GM21526 (cell line): ENCODE measurements around the gene KRTAP12-4.
"Not testable (repeated sequence)": the region's sequence is repeated elsewhere in the genome, so short reads cannot be mapped to it uniquely, and the experiment has no call there.

Experiments used
- ATAC-seq: cut with Tn5 transposase; IDR thresholded peaks from one replicate; pipeline ENCODE4 v1.9.1; 2021; ENCODE audit warnings: moderate library complexity; ENCODE audit not compliant: unreplicated experiment, low FRiP score

The KRTAP12-4 gene

DNA sequence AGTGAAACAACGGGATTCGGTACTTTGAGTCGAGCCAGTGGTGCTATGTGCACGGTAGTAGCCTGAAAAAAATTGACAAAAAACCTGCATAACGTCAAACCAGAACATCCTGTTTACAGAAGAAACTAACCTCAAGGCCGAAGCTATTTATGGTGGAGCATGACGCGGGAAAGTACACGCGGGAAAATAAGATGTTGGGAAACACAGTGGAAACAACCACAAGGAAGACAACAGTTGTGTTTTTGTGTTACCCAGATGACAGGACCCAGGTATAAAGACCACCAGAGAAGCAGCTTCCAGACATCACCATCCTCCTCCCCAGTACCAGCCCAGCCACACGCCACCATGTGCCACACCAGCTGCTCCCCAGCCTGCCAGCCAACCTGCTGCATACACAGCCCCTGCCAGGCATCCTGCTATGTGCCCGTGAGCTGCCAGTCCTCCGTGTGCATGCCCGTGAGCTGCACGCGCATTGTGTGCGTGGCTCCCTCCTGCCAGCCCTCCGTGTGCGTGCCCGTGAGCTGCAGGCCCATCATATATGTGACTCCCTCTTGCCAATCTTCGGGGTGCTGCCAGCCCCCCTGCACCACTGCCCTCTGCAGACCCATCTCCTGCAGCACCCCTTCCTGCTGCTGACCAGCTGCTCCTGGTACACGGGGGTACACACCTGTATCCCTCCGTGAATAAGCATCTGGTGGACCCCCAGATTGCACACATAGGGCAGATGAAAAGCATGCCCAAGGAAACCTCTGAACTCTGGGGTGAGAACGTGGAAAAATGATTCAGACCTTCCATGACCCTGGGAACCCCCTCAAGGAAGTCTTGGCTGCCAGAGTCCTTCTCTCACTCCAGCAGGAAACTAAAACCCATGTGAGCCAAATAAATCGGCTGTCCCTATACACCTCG is 3.4 kb upstream of the KRTAP12-4 start, which contains the start of gene KRTAP12-3:
TSS of gene KRTAP12-3 (plus strand) at position 298 of the 906 bp plus-strand sequence. CDS start at position 346, 48 bp downstream.
- no peak for ATAC-seq

GRCh38 chr21:44656868-44657267 is 2.4 kb upstream of the KRTAP12-4 start:
- no peak for ATAC-seq

DNA sequence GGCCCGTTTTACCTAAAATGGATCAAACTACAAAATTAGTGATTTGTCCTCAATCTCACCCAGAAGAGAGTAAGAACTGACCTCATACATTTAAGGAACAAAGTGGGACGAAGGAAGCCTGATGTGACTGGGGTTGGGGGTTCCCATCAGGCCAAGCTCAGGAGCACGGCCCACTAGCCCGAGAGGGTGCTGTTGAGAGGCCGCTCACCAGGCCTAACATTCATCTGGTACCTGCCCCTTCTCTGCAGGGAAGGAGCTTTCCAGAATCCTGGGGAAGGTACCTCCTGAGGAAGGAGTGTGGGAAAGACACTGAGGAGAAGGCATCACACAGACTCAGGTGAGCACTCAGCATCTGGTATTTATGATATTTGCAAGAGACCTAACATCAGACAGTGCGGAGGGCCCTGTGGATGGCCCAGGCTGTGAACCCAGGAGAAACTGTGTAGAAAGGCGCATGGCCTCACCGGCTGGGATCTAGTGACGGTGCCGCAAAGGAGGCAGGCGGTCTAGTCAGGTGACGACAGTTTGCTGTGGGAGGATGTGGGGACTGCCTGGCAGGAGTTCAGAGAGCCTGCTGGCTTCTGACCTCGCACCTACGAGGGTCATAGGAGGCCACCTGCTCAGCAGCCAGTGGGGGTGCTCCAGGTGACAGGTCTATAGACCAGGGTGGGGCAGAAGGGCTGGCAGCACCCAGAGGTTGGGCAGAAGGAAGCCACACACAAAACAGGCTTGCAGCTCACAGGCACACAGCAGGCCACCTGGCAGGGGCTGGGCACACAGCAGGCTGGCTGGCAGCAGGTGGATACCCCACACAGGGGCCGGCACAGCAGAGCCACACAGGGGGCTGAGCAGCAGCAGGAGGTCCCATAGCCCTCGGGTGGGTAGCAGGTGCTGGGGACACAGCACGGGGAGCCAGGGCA is 543 bp downstream of the KRTAP12-4 start:
- no peak for ATAC-seq

DNA sequence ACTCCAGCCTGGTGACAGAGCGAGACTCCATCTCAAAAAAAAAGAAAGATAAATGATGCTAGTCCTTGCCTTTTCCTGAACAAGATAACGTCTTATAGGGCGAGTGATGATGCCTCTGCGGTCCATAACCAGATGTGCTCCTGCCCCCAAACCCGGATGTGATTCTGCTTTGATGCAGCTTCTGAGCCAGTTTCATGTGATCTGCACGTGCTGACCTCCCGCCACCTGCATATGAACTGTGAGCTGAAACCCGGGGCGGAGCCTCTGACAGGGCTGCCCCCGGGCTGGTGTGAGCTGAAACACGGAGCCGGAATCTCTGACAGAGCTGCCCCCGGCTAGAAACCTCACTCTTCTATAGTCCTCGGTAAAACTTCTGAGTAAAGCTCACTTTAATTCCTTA is 1.3 kb downstream of the KRTAP12-4 start:
- no peak for ATAC-seq

- no peak for ATAC-seq
These were observed 3.3 kb downstream of the KRTAP12-4 start for GRCh38 chr21:44650973-44651675.

- ATAC-seq = no peak
These were observed 4.0 kb downstream of the KRTAP12-4 start for GRCh38 chr21:44650265-44650972.

DNA sequence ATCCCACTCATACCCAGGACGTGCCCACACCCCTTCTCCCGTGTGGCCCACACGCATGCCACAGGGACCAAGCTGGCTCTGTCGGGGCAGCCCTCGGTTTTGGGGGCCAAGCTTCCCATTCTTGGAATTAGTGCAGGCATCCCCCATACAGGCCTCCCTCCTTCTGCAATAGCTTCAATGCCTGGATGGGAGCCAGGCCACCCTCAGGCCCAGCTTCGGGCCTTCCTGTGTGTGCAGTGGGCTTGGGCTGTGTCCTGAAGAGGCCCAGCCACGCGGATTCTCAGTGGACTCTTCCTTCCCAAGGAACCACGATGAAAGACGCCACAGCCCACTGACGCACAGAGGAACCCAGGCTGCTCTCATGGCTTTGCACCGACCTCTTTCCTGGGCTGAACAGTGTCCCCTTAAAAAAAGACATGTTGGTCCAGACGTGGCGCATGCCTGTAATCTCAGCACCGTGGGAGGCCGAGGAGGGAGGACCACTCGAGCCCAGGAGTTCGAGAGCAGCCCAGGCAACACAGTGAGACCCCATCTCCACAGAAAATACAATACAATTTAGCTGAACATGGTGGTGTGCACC is 4.8 kb downstream of the KRTAP12-4 start:
- no peak for ATAC-seq

GRCh38 chr21:44648557-44649311 is 5.7 kb downstream of the KRTAP12-4 start:
- no peak for ATAC-seq

- no peak for ATAC-seq
These were observed 7.3 kb downstream of the KRTAP12-4 start for GRCh38 chr21:44647222-44647552.

DNA sequence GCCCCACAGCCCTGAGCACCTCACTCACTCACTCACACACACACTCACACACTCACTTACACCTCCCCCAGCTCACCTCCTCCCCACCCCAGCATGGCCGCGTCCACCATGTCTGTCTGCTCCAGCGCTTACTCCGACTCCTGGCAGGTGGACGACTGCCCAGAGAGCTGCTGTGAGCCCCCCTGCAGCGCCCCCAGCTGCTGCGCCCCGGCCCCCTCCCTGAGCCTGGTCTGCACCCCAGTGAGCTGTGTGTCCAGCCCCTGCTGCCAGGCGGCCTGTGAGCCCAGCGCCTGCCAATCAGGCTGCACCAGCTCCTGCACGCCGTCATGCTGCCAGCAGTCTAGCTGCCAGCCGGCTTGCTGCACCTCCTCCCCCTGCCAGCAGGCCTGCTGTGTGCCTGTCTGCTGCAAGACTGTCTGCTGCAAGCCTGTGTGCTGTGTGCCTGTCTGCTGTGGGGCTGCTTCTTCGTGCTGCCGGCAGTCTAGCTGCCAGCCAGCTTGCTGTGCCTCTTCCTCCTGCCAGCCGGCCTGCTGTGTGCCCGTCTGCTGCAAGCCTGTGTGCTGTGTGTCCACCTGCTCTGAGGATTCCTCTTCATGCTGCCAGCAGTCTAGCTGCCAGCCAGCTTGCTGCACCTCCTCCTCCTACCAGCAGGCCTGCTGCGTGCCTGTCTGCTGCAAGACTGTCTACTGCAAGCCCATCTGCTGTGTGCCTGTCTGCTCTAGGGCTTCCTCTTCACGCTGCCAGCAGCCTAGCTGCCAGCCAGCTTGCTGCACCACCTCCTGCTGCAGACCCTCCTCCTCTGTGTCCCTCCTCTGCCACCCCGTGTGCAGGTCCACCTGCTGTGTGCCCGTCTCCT is 7.9 kb downstream of the KRTAP12-4 start, which contains the start of gene KRTAP10-11:
TSS of gene KRTAP10-11 (plus strand) at position 49 of the 856 bp plus-strand sequence. CDS start at position 94, 45 bp downstream.
- ATAC-seq = not testable (repeated sequence)

GRCh38 chr21:44644878-44645277 is 9.6 kb downstream of the KRTAP12-4 start:
- ATAC-seq = no peak

DNA sequence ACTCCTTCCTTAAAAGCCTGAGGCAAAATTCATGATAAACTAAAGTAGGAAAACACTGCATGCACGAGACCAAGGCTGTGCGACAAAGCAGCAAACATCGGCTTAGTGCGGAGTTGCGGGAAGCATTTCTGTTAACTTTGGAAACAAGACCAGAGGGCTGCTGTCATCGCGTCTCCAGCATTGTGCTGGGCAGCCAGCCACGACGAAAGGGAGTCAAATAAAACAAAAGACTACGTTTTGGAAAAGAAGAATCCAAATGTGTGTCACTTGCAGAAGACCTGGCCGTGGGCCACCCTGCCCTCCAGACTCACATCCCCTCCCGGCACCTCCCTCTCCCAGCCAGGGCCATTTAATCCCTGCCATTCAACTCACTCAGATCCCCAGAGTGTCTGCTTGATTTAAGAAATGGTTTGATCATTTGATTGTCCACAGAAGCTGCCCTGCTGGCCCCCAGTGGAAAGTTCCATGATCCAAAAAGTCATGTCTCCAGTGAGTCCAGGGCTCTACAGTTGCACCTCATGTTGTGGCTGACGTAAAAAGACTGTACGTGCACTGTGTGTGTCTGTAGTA is 10.6 kb downstream of the KRTAP12-4 start:
- no peak for ATAC-seq

DNA sequence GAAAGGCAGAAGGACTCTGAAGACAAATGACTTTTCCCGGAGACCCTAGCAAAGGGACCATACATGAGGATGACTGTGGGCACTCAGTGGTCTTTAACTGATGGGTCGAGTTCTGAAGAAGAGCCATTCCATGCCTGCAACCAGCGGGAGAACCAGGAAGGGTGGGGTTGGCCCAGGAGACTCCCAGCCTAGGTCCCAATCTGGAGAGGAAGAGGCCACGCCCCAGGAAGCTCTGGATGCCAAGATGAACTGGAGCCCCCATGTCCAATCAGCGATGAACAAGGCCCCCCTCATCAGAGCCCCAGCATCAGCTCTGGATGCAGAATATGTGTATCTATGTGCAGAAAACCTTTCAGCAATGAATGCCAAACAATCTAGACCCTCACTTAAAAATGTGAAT is 13.7 kb downstream of the KRTAP12-4 start:
- ATAC-seq = no peak

GRCh38 chr21:44639331-44639655 is 15.2 kb downstream of the KRTAP12-4 start:
- ATAC-seq = no peak

DNA sequence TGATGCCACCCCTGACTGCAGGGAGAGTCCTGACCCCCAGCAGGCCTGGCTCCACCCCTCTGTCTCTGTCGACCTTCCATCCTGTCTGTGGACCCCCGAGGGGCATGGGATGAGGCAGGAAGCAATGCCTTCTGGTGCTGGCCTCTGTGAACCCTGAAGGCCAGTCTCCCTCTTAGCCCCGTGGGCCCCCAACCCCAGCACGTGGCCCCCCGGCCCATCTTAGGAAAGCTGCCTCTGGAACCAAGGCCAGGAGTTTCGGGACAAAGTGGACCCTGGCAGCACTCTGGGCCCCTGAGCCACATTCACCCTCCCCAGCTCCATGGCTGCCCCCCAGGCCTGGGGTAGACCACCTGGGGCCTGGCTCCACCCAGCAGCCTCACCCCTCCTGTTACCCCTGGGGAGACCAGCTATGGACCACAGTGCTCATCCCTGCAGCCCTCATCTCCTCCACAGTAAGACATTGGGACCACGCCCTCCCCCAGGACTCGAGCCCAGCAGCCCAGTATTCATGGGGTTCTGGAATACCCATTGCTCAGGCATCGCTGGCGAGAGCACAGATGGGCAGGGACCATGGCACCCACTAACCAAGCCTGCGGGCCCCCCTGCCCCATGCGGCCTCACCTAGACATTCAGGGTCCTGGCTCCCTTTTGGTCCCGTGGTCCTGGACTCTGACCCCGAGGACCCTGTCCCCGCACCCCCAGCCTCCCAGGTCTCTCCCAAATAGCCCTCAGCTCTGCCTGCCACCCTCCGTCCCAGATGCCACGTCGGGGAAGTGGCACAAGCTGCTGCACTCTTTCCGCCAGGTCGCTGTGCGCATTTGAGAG is 15.7 kb downstream of the KRTAP12-4 start:
- not testable (repeated sequence) for ATAC-seq

GRCh38 chr21:44637851-44638348 is 16.6 kb downstream of the KRTAP12-4 start:
- not testable (repeated sequence) for ATAC-seq
